ENCODE results near the gene CARD19.
"Not testable (repeated sequence)": the region's sequence is repeated elsewhere in the genome, so short reads cannot be mapped to it uniquely, and the experiment has no call there.

The CARD19 gene

DNA sequence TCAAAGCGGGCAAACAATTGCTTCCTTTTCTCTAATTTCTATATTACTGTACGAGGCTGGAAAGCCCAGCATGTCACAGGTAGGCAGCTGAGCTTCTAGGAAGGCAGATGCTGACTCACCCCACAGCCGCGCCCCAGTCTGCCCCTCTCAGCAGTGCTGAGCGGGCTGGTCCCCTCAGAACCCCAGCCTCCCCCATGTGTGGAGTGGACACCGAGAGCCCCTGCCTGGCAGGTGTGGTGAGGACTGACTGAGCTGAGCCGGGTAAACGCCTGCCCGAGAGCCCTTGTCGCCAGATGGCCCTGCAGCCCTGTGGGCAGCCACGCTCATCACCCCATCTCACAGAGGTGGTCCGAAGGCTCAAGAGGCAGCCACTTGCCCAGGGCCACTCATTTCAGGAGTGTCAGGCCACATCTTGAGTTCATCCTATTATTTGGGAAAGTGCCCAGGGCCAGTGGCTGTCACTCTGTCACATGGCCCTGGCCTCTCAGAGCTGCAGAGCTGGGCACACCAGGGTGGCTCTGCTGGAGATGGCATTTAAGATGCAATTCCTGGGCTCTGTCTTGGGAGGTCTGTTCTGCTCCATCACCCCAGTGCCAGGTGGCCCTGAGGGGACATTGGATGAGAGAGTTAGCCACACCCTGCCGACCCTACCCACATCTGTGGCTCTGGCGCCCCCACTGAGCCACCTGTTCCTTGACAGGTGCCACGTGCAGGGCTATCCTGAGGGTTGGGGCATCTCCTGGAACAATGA, 12.4 kb downstream of the CARD19 start:
- DNase-seq: no peak

DNA sequence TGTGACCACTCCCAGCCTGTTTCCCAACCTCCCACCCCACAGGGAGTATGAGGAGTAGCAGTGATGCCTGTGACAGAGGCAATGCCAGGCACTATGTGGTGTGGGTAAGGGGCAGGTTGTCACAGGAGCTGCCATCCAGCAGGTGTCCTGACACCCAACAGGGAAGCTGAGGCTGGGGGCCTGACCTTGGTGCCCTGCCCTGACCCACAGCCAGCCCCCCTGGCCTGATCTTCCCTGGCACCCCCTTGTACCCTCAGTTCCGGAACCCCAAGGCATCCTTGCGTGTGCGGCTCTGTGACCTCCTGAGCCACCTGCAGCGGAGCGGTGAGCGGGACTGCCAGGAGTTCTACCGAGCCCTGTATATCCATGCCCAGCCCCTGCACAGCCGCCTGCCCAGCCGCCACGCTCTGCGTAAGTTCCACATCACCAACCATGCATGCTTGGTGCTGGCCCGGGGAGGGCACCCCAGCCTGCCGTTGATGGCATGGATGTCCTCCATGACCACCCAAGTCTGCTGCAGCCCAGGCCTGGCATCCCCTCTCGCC, 14.4 kb downstream of the CARD19 start:
- no peak for DNase-seq

DNA sequence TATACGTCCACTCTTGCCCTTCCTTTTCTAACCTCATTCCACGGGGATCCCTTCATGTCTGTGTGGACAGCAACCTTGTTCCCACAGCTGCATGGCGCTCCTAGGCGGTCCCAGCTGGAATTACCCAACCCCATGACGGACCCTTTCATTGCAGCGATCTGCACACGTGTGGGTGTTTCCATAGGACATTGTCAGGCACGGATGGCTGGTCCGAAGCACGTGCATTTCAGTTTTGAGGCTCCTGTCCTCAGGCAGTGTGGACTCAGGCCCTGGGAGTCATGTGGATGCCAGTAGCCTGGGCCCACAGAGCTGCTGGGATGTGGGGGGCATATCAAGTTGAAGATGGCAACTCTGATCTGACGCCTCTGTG, 15.0 kb downstream of the CARD19 start:
- DNase-seq: no peak

DNA sequence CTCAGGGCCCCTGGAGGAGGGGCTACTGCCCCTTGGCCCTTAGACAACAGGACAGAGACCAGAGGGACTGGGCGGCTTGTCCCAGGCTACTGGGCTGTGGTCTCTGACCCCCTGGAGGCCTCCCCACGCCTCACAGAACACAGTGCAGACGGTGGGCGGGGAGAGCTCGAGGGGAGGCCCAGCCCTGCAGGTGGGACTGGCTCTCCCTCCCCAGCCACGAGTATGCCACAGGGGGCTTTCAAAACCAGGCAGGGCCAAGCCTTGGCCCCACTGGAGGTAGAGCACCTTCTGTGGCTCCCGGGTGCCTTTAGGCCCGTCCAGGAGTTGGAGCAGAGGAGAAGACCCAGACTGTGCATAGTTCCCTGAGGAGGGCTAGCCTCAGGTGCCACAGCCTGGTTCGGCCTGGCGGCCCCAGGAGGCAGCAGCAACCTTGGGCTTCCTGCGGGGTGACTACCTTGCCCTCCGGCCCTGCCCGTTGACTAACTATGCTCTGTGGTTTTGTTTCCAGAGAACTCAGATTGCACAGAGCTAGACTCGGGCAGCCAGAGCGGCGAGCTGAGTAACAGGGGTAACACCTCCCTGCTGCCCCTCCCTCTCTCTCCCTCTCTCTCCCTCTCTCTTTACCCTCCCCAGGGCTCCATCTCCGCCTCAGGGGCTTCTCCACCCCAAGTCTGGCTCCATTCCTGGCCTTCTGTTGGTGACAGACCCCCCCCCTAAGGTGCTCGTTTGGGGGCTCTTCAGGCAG, 15.5 kb downstream of the CARD19 start:
- no peak for DNase-seq

DNA sequence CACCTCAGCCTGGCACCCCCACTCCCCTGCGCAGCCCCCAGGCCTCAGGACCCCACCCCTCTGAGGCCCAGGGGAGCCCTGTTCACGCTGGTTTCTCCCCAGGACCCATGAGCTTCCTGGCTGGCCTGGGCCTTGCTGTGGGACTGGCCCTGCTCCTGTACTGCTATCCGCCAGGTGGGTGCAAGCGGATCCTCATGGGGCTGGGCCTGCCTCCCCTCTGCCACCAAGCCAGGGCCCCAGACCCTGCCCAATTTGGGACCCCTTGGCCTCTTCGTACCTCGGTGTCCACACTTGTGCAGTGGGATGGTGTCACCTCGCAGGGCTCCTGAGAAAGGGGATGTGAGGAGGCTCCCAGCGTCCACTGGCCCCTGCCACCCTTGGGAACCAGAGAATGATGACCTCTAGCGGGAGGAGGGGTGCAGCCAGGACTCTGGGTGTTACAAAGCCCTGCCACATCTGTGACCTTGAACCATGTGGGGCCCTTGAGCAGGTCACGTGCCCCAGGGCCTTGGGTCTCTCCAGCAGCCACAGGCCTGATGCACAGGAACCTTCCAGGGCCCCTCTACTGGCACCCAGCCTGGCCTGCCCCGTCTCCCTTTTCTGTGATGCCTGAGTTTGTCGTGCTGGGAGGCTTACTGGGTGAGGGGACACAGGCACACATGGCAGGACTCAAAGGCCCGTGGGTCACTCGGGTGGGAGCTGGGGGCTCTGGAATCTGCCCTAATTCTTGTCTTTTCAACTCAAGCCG, 16.3 kb downstream of the CARD19 start:
- no peak for DNase-seq

DNA sequence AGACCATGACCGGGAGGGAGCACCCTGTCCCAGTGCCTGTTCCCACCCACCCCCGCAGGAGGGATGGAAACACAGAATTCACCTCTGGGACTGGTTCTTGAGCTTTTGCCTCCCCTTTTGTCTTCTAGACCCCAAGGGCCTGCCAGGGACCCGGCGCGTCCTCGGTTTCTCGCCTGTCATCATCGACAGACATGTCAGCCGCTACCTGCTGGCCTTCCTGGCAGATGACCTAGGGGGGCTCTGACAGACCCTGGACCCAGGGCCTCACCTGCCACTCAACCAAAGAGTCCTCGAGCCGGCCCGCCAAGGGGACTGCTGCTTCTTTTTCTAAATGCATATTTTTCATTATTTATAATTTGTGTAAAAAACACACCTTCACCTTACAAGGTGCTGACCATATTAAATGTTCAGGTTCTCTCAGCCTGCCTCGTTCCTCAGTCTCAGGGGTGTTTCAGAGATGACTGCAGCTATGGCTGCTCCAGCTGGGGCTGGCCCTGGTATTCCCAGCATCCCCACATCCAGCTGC, 16.9 kb downstream of the CARD19 start:
- DNase-seq: no peak

DNA sequence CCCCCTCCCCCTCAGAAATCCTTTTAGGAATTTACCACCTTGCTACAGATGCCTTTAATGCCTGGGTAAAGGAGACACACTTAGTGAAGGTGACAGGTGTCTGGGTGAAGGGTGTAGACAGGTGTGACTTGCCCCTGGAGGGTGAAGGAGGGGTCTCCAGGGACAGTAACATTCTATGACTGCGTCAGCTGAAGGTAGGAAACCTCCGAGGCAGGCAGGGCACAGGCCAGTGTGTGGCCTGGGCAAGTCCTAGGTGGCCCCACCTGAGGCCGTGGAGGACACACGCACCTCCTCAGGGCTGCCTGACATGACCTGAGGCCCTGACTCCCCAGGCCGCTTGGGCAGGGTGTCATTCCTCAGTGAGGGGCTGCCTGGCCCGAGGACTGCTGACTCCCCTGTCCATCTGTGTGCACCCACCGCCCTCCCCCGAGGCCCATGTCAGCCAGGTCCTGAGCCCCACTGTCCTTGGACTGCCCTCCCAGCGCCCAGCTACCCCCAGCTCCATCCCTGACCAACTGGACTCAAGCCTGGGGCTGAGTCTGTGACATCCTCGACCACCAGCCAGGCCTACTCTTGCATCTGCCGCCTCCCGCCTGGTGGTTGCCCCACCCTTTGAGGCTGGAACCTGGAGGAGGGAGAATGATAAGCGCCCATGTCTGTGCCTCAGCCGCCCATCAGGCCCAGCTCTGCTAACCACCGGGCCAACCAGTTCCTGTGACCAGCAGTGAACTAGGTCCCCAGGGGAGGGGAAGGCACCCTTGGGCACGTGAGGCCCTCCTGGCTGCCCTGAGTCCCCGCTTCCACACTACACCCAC, 18.4 kb downstream of the CARD19 start:
- no peak for DNase-seq

DNA sequence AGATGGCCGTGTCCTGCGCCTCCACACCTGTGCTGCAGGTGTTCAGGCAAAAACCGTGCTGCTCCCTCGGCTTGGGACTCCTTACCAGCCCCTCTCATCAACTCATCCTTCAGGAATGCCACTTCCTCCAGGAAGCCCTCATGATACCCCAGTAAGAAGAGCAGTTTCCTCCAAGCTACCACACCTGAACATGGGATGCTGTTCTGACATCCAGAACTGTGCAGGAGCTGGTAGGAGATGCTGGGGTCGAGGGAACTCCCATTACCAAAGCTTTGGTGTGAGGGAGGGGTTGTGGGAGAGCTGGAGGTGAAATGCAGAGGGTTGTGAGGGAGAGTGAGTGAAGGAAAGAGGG, 18.9 kb downstream of the CARD19 start:
- DNase-seq: no peak

DNA sequence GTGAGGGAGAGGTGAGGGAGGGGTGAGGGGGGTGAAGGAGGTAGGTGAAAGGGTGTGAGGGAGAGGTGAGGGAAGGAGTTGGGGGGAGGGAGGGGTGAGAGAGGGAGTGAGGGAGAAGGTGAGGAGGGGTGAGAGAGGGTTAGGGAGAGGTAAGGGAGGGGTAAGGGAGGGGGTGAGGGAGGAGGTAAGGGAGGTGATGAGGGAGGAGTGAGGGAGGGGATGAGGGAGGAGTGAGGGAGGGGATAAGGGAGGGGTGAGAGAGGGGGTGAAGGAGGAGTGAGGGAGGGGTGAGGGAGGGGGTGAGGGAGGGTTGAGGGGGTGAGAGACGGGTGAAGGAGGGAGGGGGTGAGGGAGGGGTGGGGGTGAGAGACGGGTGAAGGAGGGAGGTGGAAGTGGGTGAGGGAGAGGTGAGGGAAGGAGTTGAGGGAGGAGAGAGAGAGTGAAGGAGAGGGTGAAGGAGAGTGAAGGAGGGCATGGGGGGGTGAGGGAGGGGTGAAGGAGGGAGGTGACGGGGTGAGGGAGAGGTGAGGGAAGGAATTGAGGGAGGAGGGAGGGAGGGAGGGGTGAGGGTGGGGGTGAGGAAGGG, 19.6 kb downstream of the CARD19 start:
- no peak for DNase-seq

DNA sequence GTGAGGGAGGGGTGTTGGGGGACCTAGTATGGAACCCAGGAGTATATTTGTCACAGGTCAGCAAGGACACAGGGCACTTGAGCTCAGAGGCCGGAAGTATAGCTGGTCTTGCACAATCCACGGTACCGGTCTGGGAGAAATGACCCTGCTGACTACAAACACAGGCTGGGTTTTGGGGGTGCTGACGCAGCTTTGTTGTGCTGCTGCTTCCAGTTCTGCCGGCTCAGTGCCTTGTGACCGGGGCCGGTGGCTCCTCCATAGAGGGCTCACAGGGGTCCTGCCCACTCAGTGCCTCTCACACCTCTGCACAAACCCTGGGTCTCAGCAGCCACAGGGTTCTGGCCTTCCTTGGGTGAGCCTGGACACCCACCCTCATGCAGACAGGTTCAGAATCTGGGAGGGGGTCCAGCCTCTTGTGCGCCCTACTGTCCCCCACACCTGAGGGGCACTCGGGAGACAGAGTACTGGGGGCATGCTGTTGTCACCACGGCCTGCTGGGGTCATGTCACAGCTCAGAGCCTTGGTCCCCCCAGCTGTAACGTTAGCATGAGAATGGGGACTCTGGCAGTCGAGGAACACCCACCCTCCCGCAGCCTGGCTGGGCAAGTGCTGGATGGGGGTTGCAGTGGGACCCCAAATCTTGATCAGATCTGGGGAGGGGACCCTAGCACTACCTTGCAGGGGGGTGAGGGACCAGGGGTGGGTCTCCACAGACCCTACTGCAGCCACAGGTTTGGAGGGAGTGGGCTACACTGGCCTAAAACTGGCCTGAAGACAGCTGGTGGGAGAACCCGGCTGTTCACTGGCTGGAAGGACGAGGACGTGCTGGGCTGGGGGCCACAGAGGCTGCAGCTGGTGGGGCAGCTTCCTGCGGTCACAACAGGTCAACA, 20.3 kb downstream of the CARD19 start:
- peak; percentile 64 to 79 for DNase-seq

DNA sequence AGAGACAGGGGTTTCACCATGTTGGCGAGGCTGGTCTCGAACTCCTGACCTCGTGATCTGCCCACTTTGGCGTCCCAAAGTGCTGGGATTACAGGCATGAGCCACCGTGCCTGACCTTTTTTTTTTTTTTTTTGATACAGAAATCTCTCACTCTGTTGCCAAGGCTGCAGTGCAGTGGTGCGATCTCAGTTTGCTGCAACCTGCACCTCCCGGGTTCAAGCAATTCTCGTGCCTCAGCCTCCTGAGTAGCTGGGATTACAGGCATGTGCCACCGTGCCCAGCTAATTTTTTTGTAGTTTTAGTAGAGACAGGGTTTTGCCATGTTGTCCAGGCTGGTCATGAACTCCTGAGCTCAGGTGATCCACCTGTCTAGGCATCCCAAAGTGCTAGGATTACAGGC, 21.5 kb downstream of the CARD19 start:
- not testable (repeated sequence) for DNase-seq

DNA sequence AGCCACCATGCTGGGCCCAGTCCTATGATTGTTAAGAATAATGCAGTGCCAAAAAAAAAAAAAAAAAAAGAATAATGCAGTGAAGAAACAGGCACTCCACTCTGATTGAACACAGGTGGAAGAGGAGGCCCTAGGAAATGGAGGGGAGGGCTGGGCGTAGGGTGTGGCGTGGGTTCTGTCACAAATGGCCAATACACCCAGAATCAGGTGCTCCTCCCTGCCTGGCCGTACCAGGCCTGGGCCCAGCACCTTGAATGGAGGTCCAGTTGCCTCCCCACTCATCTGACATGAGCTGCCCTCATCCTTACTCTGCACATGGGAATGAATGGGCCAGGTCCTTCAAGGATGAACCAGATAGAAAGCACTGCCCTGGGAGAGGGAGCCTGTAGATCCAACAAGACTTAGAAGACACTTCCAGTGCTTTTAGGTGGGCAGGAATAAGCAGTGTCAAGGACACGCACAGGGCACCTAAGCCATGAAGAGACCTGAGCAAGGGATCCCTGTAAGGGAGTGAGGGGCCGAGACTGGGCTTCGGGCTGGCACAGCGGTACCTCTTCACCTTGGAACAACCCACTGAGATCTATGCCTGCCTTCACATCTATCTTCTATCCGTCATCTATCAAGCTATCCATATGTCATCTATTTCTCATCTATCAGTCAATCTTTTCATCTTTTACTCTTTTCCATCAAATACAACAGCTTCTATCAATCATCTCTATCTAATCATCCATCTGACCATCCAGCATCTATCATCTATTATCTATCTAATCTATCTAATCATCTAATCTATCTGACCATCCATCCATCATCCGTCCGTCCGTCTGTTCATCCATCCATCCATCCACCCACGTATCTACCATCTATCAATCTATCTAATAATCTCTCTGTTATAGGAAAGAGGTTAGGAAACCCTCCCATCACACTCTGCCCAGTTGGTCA, 22.2 kb downstream of the CARD19 start:
- no peak for DNase-seq

DNA sequence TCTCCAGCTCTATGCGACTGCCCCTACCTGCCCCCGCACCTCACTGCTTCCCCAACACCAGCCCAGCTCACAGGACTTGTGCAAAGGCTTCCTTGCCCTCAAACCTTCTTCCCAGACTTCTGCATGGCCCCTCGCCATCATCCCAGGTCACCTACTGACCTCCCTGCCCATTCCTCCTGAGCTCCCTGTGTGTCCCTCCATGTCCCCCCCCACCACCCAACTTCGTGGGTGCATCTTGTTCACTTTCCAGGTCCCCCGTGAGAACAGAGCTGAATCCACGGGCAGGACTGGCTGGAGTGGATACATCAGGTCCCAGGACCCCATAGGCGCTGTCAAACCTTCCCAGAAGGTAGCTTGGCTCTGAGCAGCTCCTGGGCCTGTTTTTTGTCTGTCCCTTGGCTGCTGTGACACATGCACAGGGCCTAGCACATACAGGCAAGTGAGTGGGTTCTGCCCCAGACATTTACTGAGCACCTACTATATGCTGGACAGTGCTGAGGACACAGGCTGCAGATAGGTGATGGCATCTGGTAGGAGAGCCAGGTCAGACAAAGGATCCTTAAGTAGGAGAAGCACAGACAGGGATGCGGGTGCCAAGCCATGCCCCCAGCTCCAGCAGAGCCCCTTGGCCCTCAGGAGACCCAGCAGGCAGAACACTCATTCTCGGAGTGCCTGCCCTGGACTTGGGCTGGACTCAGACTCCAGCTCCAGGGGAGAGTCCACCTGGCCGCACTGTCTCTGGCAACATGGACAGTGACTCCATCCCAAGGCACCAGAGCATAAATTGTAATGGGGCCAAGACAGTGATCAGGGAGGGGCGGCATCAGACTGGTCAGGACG, 23.1 kb downstream of the CARD19 start:
- no peak for DNase-seq

DNA sequence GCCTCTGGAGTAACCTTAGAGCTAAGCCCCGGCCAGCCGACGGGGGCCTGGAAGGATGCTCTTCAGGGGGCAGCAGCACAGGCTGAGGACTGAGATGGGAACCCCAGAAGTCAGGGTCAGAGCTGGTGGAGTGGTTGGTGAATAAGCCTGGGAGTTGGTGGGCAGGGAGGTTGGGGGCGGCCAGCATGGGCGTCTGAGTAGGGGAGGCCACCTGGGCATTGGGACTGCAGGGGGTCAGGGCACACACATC, 23.6 kb downstream of the CARD19 start:
- no peak for DNase-seq

DNA sequence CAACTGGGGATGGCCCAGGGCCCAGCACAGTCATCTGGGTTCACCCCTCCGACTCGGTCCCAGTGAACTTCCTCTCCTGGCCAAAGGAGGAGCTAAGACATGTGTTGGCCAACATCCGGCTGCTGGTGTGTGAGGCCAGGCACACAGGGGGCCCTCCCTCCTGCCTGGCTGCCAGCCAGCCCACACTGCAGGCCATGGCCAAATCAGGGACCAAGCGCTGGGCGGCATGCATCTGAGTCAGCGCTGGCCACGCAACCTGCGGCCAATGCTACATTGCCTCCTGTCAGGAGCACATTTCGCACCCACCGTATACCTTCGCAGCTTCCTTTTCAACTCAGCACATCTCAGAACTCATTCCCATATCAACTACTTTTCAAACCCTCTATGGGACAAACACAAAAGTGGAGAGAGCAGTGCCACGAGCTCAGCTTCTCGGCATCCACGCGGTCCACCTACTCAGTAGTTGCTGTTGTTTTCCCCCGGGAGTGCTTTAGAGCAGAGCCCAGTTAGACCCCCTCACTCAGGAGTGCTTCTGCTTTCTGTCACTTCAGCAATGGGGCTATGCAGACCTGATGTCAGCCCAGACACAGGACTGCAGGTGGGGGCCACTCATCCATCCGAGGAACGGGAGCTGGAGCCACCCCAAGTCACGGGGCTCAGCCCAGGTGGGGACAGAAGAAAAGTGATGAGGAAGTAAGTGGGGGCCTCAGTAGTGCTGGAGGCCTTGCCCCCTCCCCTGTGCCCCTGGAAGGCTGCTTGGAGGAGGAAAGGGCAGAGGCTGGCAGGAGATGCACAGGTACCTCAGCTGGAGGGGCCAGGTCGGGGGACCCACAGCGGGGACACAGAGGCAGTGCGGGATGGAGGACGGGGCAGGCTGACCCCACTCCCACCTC, 24.2 kb downstream of the CARD19 start:
- peak; percentile 96 to 97 for DNase-seq

DNA sequence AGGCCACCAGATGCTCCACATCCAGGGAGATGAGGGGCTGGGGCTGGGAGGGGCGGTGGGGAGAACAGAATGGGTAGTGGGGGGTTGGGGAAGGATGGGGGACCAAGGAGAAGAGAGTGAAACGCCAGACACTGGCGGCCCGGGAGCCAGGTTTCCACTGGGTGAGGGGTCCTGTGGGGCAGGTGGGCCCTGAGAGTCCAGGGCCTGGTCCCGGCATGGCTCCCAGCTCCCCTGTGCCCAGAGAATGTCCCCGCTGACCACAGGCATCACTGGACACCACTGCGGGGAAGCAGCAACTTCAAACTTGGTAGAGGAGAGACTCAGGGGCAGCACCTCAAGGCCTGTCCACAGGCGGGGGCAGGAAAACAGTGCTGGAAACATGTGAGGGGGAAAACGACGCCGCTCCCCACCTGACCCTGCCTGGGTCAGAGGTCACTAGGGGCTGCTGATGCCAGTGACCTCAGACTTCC, 24.9 kb downstream of the CARD19 start:
- DNase-seq: no peak

DNA sequence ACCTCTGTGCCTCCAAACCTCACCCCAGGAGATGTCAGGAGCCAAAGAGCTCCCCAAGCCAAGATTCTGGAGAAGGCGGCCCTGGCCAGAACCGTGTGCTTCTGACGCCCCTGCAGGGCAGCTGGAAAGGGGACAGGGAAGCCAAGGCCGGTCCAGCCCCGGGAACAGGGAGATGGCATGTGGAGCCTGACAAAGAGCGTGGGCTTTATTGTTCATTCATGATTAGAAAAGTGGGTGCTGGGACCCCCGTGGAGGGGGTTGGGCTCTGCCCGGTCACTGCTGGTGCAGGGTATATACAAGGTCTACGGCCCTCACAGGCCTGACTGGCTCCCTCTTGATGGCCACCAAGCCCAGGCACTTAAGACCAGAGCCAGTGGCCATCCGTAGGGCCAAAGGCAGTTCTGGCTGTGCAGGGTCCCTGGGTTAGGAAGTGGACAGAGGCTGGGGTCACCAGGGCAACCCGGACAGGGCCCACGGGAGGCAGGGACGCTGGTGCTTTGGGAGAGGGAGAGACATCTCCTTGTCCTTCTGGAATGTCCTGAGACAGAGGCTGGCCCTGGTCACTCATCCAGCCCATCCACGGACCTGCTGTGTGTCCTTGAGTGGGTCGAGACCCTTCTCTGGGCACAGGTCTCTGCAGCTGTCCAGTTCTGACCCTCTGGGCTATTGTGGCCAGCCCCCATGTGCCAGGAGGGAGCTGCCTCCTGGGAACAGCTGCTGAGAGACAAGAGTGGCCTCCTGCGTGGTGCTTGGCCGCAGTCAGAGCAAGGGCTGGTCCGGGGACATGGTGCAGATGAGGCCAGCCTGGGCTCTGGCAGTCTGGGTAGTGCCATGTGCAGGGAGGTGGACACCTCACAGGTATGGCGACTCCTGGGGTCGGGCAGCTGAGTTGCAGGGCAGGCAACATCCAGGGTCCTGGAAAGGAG, 25.6 kb downstream of the CARD19 start:
- DNase-seq: no peak
